OCI-LY1 (cell line): ENCODE measurements around the gene MAPK10.

Source experiments
- H2AFZ ChIP-seq: fragments of 200-600 bp; sonication (generic), shearing (Covaris generic); 2 replicates; pipeline ENCODE4 v1.6.0; 2014; ENCODE audit warnings: antibody characterized with exemption, mild to moderate bottlenecking, low read length
- H3F3A ChIP-seq: fragments of 200-600 bp; sonication (generic), shearing (Covaris generic); 2 replicates; pipeline ENCODE4 v1.6.0; 2014; ENCODE audit warnings: mild to moderate bottlenecking, antibody characterized with exemption, low read length, moderate library complexity; ENCODE audit not compliant: insufficient read depth
- H3K27ac ChIP-seq: fragments of 200-600 bp; sonication (generic); 2 replicates; pipeline ENCODE4 v1.5.1; 2014; ENCODE audit warnings: low read length, mixed run types, mild to moderate bottlenecking, low read depth; ENCODE audit not compliant: poor library complexity, severe bottlenecking
- H3K27me3 ChIP-seq: fragments of 200-600 bp; sonication (generic); 2 replicates; pipeline ENCODE4 v1.6.0; 2014; ENCODE audit warnings: antibody characterized with exemption, mild to moderate bottlenecking, low read length, moderate library complexity; ENCODE audit not compliant: insufficient read depth
- H3K36me3 ChIP-seq: fragments of 200-600 bp; sonication (generic); 2 replicates; pipeline ENCODE4 v1.6.1; 2014; ENCODE audit warnings: mild to moderate bottlenecking, antibody characterized with exemption, low read length, moderate library complexity, mixed read lengths; ENCODE audit not compliant: insufficient read depth
- H3K4me1 ChIP-seq: fragments of 200-600 bp; sonication (generic); 2 replicates; pipeline ENCODE4 v1.5.1; 2014; ENCODE audit warnings: mild to moderate bottlenecking, low read length, moderate library complexity; ENCODE audit not compliant: insufficient read depth, severe bottlenecking
- H3K4me2 ChIP-seq: fragments of 200-600 bp; sonication (generic), shearing (Covaris generic); 2 replicates; pipeline ENCODE4 v1.6.1; 2014; ENCODE audit warnings: low read length
- H3K4me3 ChIP-seq: fragments of 200-600 bp; sonication (generic); 2 replicates; pipeline ENCODE4 v1.5.1; 2014; ENCODE audit warnings: low read length, low read depth, mild to moderate bottlenecking, mixed read lengths; ENCODE audit not compliant: poor library complexity, severe bottlenecking
- H3K79me2 ChIP-seq: fragments of 200-600 bp; shearing (Covaris generic); 2 replicates; pipeline ENCODE4 v1.6.1; 2016; ENCODE audit warnings: mixed run types, low read length, mixed read lengths; ENCODE audit not compliant: insufficient read depth
- H3K9ac ChIP-seq: fragments of 200-600 bp; sonication (generic), shearing (Covaris generic); 2 replicates; pipeline ENCODE4 v1.6.1; 2014; ENCODE audit warnings: mild to moderate bottlenecking, low read length, mixed read lengths
- H3K9me2 ChIP-seq: fragments of 200-600 bp; sonication (generic), shearing (Covaris generic); 2 replicates; pipeline ENCODE4 v1.6.1; 2014; ENCODE audit warnings: low read depth, mild to moderate bottlenecking, low read length, mixed read lengths
- H3K9me3 ChIP-seq: fragments of 200-600 bp; shearing (Covaris generic); 2 replicates; pipeline ENCODE4 v1.6.1; 2014; ENCODE audit warnings: low read length, mixed read lengths
- H4K20me1 ChIP-seq: fragments of 200-600 bp; sonication (generic), shearing (Covaris generic); 2 replicates; pipeline ENCODE4 v1.6.0; 2016; ENCODE audit warnings: mild to moderate bottlenecking, low read length; ENCODE audit not compliant: insufficient read depth
- CTCF ChIP-seq: fragments of 200-600 bp; sonication (generic), shearing (Covaris generic); IDR thresholded peaks from 2 replicates; pipeline ENCODE4 v1.5.1; 2017; ENCODE audit warnings: mild to moderate bottlenecking, antibody characterized with exemption, low read length, moderate library complexity, mixed read lengths
- EZH2 ChIP-seq: fragments of 200-600 bp; sonication (generic), shearing (Covaris generic); IDR thresholded peaks from 2 replicates; pipeline ENCODE4 v1.8.0; 2017; ENCODE audit warnings: borderline replicate concordance, mixed run types, mild to moderate bottlenecking, antibody characterized with exemption, low read length, moderate library complexity, mixed read lengths

Gene MAPK10

GRCh38 chr4:85952972-85953650, 406.7 kb downstream of the MAPK10 start:
- no peaks in the 10 kb centered on the region for H3K9me3 ChIP-seq
- H3K27ac ChIP-seq = no peak overlapping the region

GRCh38 chr4:85952528-85952927, 407.3 kb downstream of the MAPK10 start:
- Histone ChIP-seq H3K27ac (no peak overlapping the region), H3K4me1 (no peaks in the 10 kb centered on the region), H3F3A (no peaks in the 10 kb centered on the region), H3K79me2 (no peaks in the 10 kb centered on the region), H3K4me3 (no peak overlapping the region), H3K9ac (no peak overlapping the region), H2AFZ (no peak overlapping the region), H3K9me2 (no peaks in the 10 kb centered on the region), H3K4me2 (no peak overlapping the region), H4K20me1 (no peaks in the 10 kb centered on the region), H3K27me3 (no peaks in the 10 kb centered on the region), H3K9me3 (no peaks in the 10 kb centered on the region), H3K36me3 (peaks cover 51% of the 10 kb centered on the region)
- TF ChIP-seq EZH2 (no peak), CTCF (no peak)

More at GRCh38 chr4:85952972-85953650, 406.7 kb downstream of the MAPK10 start:
- Histone ChIP-seq H3K4me3 (no peak overlapping the region), H3K27me3 (no peaks in the 10 kb centered on the region), H3K4me1 (no peaks in the 10 kb centered on the region), H3K9ac (no peak overlapping the region), H3K4me2 (no peak overlapping the region), H3K9me2 (no peaks in the 10 kb centered on the region), H3F3A (no peaks in the 10 kb centered on the region), H3K36me3 (peaks cover 49% of the 10 kb centered on the region), H3K79me2 (no peaks in the 10 kb centered on the region), H4K20me1 (no peaks in the 10 kb centered on the region), H2AFZ (no peak overlapping the region)
- TF ChIP-seq CTCF = no peak
- TF ChIP-seq EZH2 = no peak

- H3F3A ChIP-seq = no peaks in the 10 kb centered on the region
- H3K9me3 ChIP-seq = no peaks in the 10 kb centered on the region
- no peaks in the 10 kb centered on the region for H3K4me1 ChIP-seq
- no peak overlapping the region for H2AFZ ChIP-seq
- peaks cover 57% of the 10 kb centered on the region for H3K36me3 ChIP-seq
- no peaks in the 10 kb centered on the region for H3K27me3 ChIP-seq
- no peaks in the 10 kb centered on the region for H3K9me2 ChIP-seq
- no peak overlapping the region for H3K4me3 ChIP-seq
- no peaks in the 10 kb centered on the region for H3K79me2 ChIP-seq
- no peak overlapping the region for H3K4me2 ChIP-seq
- no peak overlapping the region for H3K27ac ChIP-seq
- H4K20me1 ChIP-seq = no peaks in the 10 kb centered on the region
- TF ChIP-seq EZH2 = no peak
- no peak for TF ChIP-seq CTCF
- H3K9ac ChIP-seq = no peak overlapping the region
These were observed 408.8 kb downstream of the MAPK10 start for GRCh38 chr4:85951099-85951498.
